Activated CD4-positive, alpha-beta T cell treated with anti-CD3 and anti-CD28 coated beads, Interleukin-2, amount 10 ng/mL, durations not matched to agents 7 days and 5 days (primary cell): Measurements from ENCODE around the gene SRC. TPM values are rescaled to one million over a fixed set of nuclear protein-coding genes. Genes with fewer than 3 reads are reported as not detected.

Source experiments
- CTCF ChIA-PET: fragments of 350-600 bp; sonication (Branson Sonifier 250); formaldehyde crosslinking; loops from one replicate; lab custom pipeline; 2021; ENCODE audit warnings: antibody characterized with exemption; lab: Charles Lee
- POLR2A ChIA-PET: fragments of 350-600 bp; sonication (Branson Sonifier 250); formaldehyde crosslinking; loops from one replicate; lab custom pipeline; 2021; ENCODE audit warnings: antibody characterized with exemption; lab: Charles Lee
- DNase-seq: peaks from one replicate; pipeline ENCODE4 v3.0.0-alpha.2; 2020
- H3K27ac Mint-ChIP-seq: one replicate; pipeline ENCODE4 v1.8.0; 2021; ENCODE audit warnings: mild to moderate bottlenecking, moderate library complexity, mixed read lengths
- H3K27me3 Mint-ChIP-seq: one replicate; pipeline ENCODE4 v1.8.0; 2021; ENCODE audit warnings: mixed read lengths
- H3K36me3 Mint-ChIP-seq: one replicate; pipeline ENCODE4 v1.8.0; 2021; ENCODE audit warnings: low read depth, mixed read lengths
- H3K4me1 Mint-ChIP-seq: one replicate; pipeline ENCODE4 v1.8.0; 2021; ENCODE audit warnings: mixed read lengths
- H3K4me3 Mint-ChIP-seq: one replicate; pipeline ENCODE4 v1.8.0; 2021; ENCODE audit warnings: mild to moderate bottlenecking, moderate library complexity, mixed read lengths
- H3K9me3 Mint-ChIP-seq: one replicate; pipeline ENCODE4 v1.8.0; 2021; ENCODE audit warnings: mixed read lengths
- total RNA-seq, 2 experiments: library from RNA; stranded (reverse); gene quantifications; one replicate each; pipeline ENCODE4 v1.2.3, GENCODE V29; 2021

The SRC gene
- total RNA-seq, 2 experiments from 2014 or later, result 2.1 to 2.6 TPM

- ChIA-PET CTCF (no interaction called here), POLR2A (no interaction called here)
- Mint-ChIP-seq H3K4me1 (peaks cover 4% of the 10 kb centered on the region), H3K27ac (no peak overlapping the region), H3K9me3 (no peaks in the 10 kb centered on the region), H3K36me3 (no peaks in the 10 kb centered on the region), H3K27me3 (peaks cover 2% of the 10 kb centered on the region), H3K4me3 (no peak overlapping the region)
- DNase-seq, result no peak
These were observed 41.8 kb downstream of the SRC start for GRCh38 chr20:37387519-37388269.

DNA sequence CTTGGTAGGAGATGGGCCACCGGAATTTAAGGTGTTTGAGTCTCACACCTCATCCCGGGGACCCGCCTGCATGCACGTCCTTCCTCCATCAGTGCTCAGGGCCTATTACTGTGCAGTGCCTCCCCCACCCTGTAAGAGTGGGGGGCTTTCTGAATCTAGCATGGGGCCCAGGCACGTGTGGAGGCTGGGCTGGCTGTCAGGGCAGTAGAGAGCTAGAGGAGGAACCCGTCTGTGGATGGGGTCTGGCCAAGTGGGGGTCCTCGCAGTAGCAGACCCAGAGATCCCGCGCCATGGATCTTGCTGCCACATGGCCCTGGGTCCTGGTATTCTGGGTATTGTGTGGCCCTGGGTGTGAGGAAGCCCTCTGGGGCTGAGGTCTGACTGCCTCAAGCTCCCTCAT lies 42.9 kb downstream of the SRC start:
- POLR2A ChIA-PET, result no interaction called here
- peaks cover 4% of the 10 kb centered on the region for H3K4me1 Mint-ChIP-seq
- H3K9me3 Mint-ChIP-seq, result no peaks in the 10 kb centered on the region
- CTCF ChIA-PET, result interaction anchor here (0.6 kb wide), 1 partner anchor 76 kb away, joined by 3 read pairs; no protein-coding TSS in a partner anchor
- DNase-seq, result no peak
- no peaks in the 10 kb centered on the region for H3K36me3 Mint-ChIP-seq
- H3K27ac Mint-ChIP-seq, result no peak overlapping the region
- H3K4me3 Mint-ChIP-seq, result no peak overlapping the region
- H3K27me3 Mint-ChIP-seq, result peaks cover 2% of the 10 kb centered on the region

DNA sequence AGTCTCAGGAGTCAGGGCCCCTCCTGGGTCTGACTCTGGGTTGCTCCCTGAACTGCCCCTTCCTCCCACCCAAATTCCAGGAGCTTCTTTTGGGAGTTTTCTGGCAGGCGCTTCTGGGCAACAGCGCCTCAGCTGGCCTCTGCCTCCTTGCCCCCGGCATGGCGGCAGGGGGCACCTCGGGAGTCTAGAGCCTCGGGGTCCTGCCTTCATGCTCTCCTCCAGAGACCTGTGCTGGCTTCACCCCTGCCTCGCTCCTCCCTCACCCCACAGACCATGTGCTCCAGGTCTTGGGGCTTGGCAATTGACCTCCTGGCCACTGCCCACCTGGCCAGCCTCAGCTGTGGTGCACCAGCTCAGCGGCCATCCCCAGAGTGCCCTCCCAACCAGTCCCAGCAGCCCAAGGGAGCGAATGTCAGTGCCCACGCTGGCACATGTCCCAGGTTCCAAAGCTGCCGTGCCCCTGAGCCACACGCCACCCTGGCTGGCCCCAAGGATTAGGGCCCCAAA lies 43.4 kb downstream of the SRC start:
- H3K9me3 Mint-ChIP-seq, result no peaks in the 10 kb centered on the region
- ChIA-PET CTCF (interaction anchor here (0.6 to 1.3 kb wide), 3 partner anchors 9 to 76 kb away, joined by 3 read pairs; no protein-coding TSS in a partner anchor), POLR2A (no interaction called here)
- no peak overlapping the region for H3K4me3 Mint-ChIP-seq
- peaks cover 2% of the 10 kb centered on the region for H3K27me3 Mint-ChIP-seq
- no peaks in the 10 kb centered on the region for H3K36me3 Mint-ChIP-seq
- H3K27ac Mint-ChIP-seq, result no peak overlapping the region
- H3K4me1 Mint-ChIP-seq, result peaks cover 4% of the 10 kb centered on the region
- DNase-seq, result no peak

- ChIA-PET POLR2A (no interaction called here), CTCF (interaction anchor here (0.7 to 1.3 kb wide), 2 partner anchors 9 to 66 kb away, joined by 3 read pairs; no protein-coding TSS in a partner anchor)
- no peak for DNase-seq
- no peak overlapping the region for H3K4me3 Mint-ChIP-seq
- no peaks in the 10 kb centered on the region for H3K36me3 Mint-ChIP-seq
- H3K4me1 Mint-ChIP-seq, result peaks cover 3% of the 10 kb centered on the region
- H3K27ac Mint-ChIP-seq, result no peak overlapping the region
- peaks cover 2% of the 10 kb centered on the region for H3K27me3 Mint-ChIP-seq
- no peaks in the 10 kb centered on the region for H3K9me3 Mint-ChIP-seq
These were observed 43.9 kb downstream of the SRC start for GRCh38 chr20:37389844-37390275.

DNA sequence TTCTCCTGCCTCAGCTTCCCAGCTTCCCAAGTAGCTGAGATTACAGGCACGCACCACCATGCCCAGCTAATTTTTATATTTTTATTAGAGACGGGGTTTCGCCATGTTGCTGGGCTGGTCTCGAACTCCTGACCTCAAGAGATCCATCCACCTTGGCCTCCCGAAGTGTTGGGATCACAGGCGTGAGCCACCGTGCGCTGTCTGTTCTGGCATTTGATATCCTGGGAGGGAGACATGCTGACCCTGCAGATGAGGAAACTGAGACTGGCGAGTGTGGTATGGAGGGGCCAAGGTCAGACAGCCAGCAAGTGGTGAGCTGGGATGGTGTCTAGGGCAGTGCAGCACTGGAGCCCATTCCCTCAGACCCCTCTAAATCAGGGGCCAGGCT lies 44.6 kb downstream of the SRC start:
- ChIA-PET POLR2A (interaction anchor here (0.8 kb wide), 1 partner anchor 144 kb away, joined by 4 read pairs; no protein-coding TSS in a partner anchor), CTCF (interaction anchor here (1.3 kb wide), 1 partner anchor 8 kb away, joined by 3 read pairs; no protein-coding TSS in a partner anchor)
- Mint-ChIP-seq H3K4me1 (no peaks in the 10 kb centered on the region), H3K36me3 (no peaks in the 10 kb centered on the region), H3K27ac (no peak overlapping the region), H3K4me3 (no peak overlapping the region), H3K27me3 (no peaks in the 10 kb centered on the region), H3K9me3 (no peaks in the 10 kb centered on the region)
- no peak for DNase-seq

DNA sequence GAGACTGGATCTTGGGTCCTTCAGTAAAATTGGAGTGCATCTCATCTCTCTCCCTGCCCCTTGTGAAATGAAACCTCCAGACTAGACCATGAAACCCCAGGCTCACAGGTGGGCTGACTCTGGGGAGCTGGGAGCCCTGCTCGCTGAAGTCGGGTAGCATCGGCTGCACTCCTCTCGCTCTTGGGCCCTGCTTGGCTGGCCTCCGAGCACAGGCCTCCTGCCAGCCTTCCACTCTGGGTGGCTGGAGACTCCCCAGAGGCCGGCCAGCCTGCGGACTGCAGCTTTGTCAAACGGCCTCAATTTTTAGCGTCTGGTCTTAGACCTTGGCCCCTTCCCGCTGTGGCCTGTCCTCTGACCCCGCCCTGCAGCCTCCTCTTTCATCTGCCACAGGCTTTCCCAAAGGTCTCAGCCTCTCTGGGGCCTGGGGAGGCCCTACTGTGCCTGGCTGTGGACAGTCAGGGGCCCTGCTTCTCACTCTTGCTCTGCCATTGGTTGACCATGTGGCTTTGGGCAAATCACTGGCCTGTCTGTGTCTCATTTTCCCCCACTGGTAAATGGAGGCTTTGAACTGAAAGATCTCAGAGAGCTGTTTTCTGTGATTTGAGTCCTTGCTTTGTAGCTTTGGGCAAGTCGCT lies 45.1 kb downstream of the SRC start:
- Mint-ChIP-seq H3K4me1 (no peaks in the 10 kb centered on the region), H3K4me3 (no peak overlapping the region), H3K36me3 (no peaks in the 10 kb centered on the region), H3K9me3 (no peaks in the 10 kb centered on the region), H3K27ac (no peak overlapping the region), H3K27me3 (no peaks in the 10 kb centered on the region)
- no peak for DNase-seq
- ChIA-PET CTCF (interaction anchor here (1.3 kb wide), 1 partner anchor 8 kb away, joined by 3 read pairs; no protein-coding TSS in a partner anchor), POLR2A (interaction anchor here (0.8 kb wide), 1 partner anchor 144 kb away, joined by 4 read pairs; no protein-coding TSS in a partner anchor)

DNA sequence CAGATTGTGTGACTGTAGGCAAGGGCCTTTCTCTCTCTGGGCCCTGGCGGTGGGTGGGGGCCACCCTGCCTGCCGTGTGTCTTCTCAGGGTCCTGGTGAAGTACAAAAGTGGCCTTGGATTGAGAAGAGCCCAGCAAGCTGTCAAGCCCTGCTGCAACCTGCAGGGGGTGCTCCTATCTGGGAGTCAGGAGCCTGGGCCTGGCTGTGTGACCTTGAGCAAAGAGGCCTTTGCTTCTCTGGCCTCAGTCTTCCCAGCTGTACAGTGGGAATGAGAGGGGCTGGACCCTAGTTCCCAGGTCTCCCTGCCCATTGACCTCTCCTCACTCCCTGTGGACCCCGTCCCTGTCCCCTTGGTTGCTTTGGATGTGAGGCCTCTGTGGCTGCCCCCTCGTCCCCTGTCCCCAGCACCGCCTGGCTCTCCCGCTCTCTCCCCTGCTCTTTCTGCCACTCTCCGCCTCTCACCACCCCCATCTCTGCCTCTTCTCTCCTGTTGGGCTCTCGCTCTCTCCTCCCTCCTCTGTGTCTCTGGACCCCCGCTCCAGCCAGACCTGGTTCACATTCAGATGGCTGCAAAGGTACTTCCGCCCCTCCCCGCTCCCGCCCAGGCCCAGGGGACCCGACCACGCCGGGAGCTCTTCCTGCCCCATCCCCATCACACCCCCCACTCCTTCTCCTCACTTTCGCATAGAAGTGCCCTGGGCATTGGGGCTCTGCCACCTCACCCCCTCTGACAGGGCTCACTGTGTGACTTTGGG lies 46.7 kb downstream of the SRC start:
- ChIA-PET POLR2A (no interaction called here), CTCF (interaction anchor here (1.1 kb wide), 1 partner anchor 12 kb away, joined by 3 read pairs; no protein-coding TSS in a partner anchor)
- H3K4me1 Mint-ChIP-seq, result no peaks in the 10 kb centered on the region
- no peaks in the 10 kb centered on the region for H3K27me3 Mint-ChIP-seq
- H3K27ac Mint-ChIP-seq, result peak overlapping the region; percentile 57
- no peak overlapping the region for H3K4me3 Mint-ChIP-seq
- H3K9me3 Mint-ChIP-seq, result no peaks in the 10 kb centered on the region
- DNase-seq, result peak; percentile 38
- no peaks in the 10 kb centered on the region for H3K36me3 Mint-ChIP-seq

- DNase-seq, result no peak
- no peaks in the 10 kb centered on the region for H3K4me1 Mint-ChIP-seq
- no peaks in the 10 kb centered on the region for H3K9me3 Mint-ChIP-seq
- no peaks in the 10 kb centered on the region for H3K27me3 Mint-ChIP-seq
- no peaks in the 10 kb centered on the region for H3K36me3 Mint-ChIP-seq
- H3K4me3 Mint-ChIP-seq, result no peak overlapping the region
- CTCF ChIA-PET, result interaction anchor here (1.5 kb wide), 1 partner anchor 19 kb away, joined by 4 read pairs; no protein-coding TSS in a partner anchor
- POLR2A ChIA-PET, result no interaction called here
- no peak overlapping the region for H3K27ac Mint-ChIP-seq
These were observed 47.4 kb downstream of the SRC start for GRCh38 chr20:37393196-37393862.

DNA sequence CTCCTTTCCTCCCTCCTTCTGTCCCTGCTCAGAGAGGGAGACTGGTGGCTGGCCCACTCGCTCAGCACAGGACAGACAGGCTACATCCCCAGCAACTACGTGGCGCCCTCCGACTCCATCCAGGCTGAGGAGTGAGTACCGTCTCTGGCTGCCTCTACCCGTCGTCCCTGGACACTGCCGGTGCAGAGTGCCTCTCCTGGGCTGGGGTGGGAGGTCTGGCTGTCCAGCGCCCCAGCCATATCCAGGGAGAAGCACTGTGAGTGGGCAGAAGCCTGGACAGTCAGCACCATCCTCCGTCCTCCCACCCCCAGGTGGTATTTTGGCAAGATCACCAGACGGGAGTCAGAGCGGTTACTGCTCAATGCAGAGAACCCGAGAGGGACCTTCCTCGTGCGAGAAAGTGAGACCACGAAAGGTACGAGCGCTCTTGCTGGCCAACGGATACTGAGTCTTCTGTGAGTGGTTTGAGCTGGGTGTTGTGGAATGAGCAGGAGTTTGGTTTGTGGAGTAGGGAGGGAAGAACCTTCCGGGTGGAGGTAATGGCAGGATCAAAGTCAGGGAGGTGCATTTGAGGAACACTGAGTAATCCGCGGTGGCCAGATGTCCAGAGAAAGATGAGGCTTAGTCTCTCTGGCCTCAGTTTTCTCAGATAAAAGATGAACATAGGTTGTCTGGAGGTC lies 48.1 kb downstream of the SRC start:
- ChIA-PET CTCF (interaction anchor here (1.5 kb wide), 1 partner anchor 18 kb away, joined by 4 read pairs; no protein-coding TSS in a partner anchor), POLR2A (no interaction called here)

GRCh38 chr20:37394543-37395409 lies 48.8 kb downstream of the SRC start:
- CTCF ChIA-PET, result interaction anchor here (1.5 kb wide), 1 partner anchor 18 kb away, joined by 4 read pairs; no protein-coding TSS in a partner anchor
- Mint-ChIP-seq H3K36me3 (no peaks in the 10 kb centered on the region), H3K9me3 (no peaks in the 10 kb centered on the region), H3K4me1 (no peaks in the 10 kb centered on the region), H3K4me3 (no peak overlapping the region), H3K27ac (no peak overlapping the region), H3K27me3 (no peaks in the 10 kb centered on the region)
- DNase-seq, result no peak
- POLR2A ChIA-PET, result no interaction called here

More for the DNA sequence above, 48.1 kb downstream of the SRC start:
- no peaks in the 10 kb centered on the region for H3K4me1 Mint-ChIP-seq
- no peak for DNase-seq
- no peaks in the 10 kb centered on the region for H3K36me3 Mint-ChIP-seq
- H3K27me3 Mint-ChIP-seq, result no peaks in the 10 kb centered on the region
- H3K27ac Mint-ChIP-seq, result no peak overlapping the region
- no peaks in the 10 kb centered on the region for H3K9me3 Mint-ChIP-seq
- no peak overlapping the region for H3K4me3 Mint-ChIP-seq

GRCh38 chr20:37395410-37395797 lies 49.5 kb downstream of the SRC start:
- Mint-ChIP-seq H3K27me3 (no peaks in the 10 kb centered on the region), H3K36me3 (no peaks in the 10 kb centered on the region)

More at GRCh38 chr20:37395410-37395797, 49.5 kb downstream of the SRC start:
- no peak for DNase-seq
- no peak overlapping the region for H3K27ac Mint-ChIP-seq
- no peaks in the 10 kb centered on the region for H3K4me1 Mint-ChIP-seq
- ChIA-PET CTCF (no interaction called here), POLR2A (no interaction called here)
- H3K4me3 Mint-ChIP-seq, result no peak overlapping the region
- H3K9me3 Mint-ChIP-seq, result no peaks in the 10 kb centered on the region
